OCI-LY7 (cell line): ENCODE data around the gene RASL12.

Source experiments
- CTCF ChIP-seq: fragments of 200-600 bp; sonication (generic); conservative IDR thresholded peaks from 2 replicates; pipeline ENCODE4 v1.5.1; 2014; ENCODE audit warnings: mild to moderate bottlenecking, antibody characterized with exemption, low read length, moderate library complexity, mixed read lengths
- EZH2phosphoT487 ChIP-seq: fragments of 200-600 bp; sonication (generic); IDR thresholded peaks from 2 replicates; pipeline ENCODE4 v1.6.1; 2018; ENCODE audit warnings: low read depth, borderline replicate concordance, mild to moderate bottlenecking, mixed run types, antibody characterized with exemption, low read length, moderate library complexity, mixed read lengths

GRCh38 chr15:65115542-65115941, 47.8 kb upstream of the RASL12 start:
- TF ChIP-seq CTCF (no peak), EZH2phosphoT487 (no peak)
